ENCODE data around the gene UBE2O. TPM values are rescaled to one million over a fixed set of nuclear protein-coding genes. Genes with fewer than 3 reads are reported as not detected.

Gene UBE2O
- total RNA-seq, 1 donor from 2014 or later = 27.1 TPM

- intact Hi-C loops (cut with DNase I) = no loop called here
- DNase-seq (ENCODE audit: low spot score) = no peak
- ATAC-seq = no peak
These were observed 25.3 kb downstream of the UBE2O start for GRCh38 chr17:76427501-76428231.

- no peak for ATAC-seq
- intact Hi-C loops (cut with DNase I) = no loop called here
These were observed 26.1 kb downstream of the UBE2O start for GRCh38 chr17:76426853-76427252.

GRCh38 chr17:76422860-76423259, 30.1 kb downstream of the UBE2O start:
- ATAC-seq (no peak), DNase-seq (ENCODE audit: low spot score) (no peak)
- intact Hi-C loops (cut with DNase I) = no loop called here

More at GRCh38 chr17:76426853-76427252, 26.1 kb downstream of the UBE2O start:
- DNase-seq (ENCODE audit: low spot score) = no peak

GRCh38 chr17:76422406-76422805, 30.5 kb downstream of the UBE2O start:
- intact Hi-C loops (cut with DNase I) = no loop called here
- DNase-seq (ENCODE audit: low spot score) (no peak), ATAC-seq (no peak)

- intact Hi-C loops (cut with DNase I) = no loop called here
- ATAC-seq (peak; percentile 45), DNase-seq (ENCODE audit: low spot score) (no peak)
These were observed 31.9 kb downstream of the UBE2O start for GRCh38 chr17:76421044-76421407.

GRCh38 chr17:76420356-76421043, 32.5 kb downstream of the UBE2O start:
- intact Hi-C loops (cut with DNase I) = no loop called here
- DNase-seq (ENCODE audit: low spot score) = no peak
- ATAC-seq = no peak

GRCh38 chr17:76419576-76420260, 33.2 kb downstream of the UBE2O start:
- ATAC-seq (no peak), DNase-seq (ENCODE audit: low spot score) (no peak)
- intact Hi-C loops (cut with DNase I) = no loop called here

- DNase-seq (ENCODE audit: low spot score) (no peak), ATAC-seq (no peak)
- intact Hi-C loops (cut with DNase I) = no loop called here
These were observed 35.3 kb downstream of the UBE2O start for GRCh38 chr17:76417499-76418143.

GRCh38 chr17:76416899-76417298, 36.1 kb downstream of the UBE2O start:
- no peak for DNase-seq (ENCODE audit: low spot score)
- intact Hi-C loops (cut with DNase I) = no loop called here
- ATAC-seq = no peak

- ATAC-seq (no peak), DNase-seq (ENCODE audit: low spot score) (no peak)
- intact Hi-C loops (cut with DNase I) = no loop called here
These were observed 36.5 kb downstream of the UBE2O start for GRCh38 chr17:76416457-76416856.

GRCh38 chr17:76415786-76416185, 37.2 kb downstream of the UBE2O start:
- ATAC-seq = no peak

GRCh38 chr17:76414334-76415295, 38.3 kb downstream of the UBE2O start:
- intact Hi-C loops (cut with DNase I) = no loop called here
- ATAC-seq (peak; percentile 79), DNase-seq (ENCODE audit: low spot score) (peak; percentile 80)

More at GRCh38 chr17:76415786-76416185, 37.2 kb downstream of the UBE2O start:
- intact Hi-C loops (cut with DNase I) = no loop called here
- DNase-seq (ENCODE audit: low spot score) = no peak

- intact Hi-C loops (cut with DNase I) = no loop called here
- ATAC-seq (no peak), DNase-seq (ENCODE audit: low spot score) (no peak)
These were observed 41.7 kb downstream of the UBE2O start for GRCh38 chr17:76411247-76411646.

- DNase-seq (ENCODE audit: low spot score) (no peak), ATAC-seq (no peak)
- intact Hi-C loops (cut with DNase I) = no loop called here
These were observed 42.5 kb downstream of the UBE2O start for GRCh38 chr17:76410328-76410965.

- intact Hi-C loops (cut with DNase I) = no loop called here
- no peak for DNase-seq (ENCODE audit: low spot score)
- ATAC-seq = no peak
These were observed 44.7 kb downstream of the UBE2O start for GRCh38 chr17:76408037-76408849.

- no peak for ATAC-seq
- DNase-seq (ENCODE audit: low spot score) = no peak
- intact Hi-C loops (cut with DNase I) = no loop called here
These were observed 45.4 kb downstream of the UBE2O start for GRCh38 chr17:76407509-76407908.

- no peak for DNase-seq (ENCODE audit: low spot score)
These were observed 46.8 kb downstream of the UBE2O start for GRCh38 chr17:76405967-76406647.

More at GRCh38 chr17:76405967-76406647, 46.8 kb downstream of the UBE2O start:
- intact Hi-C loops (cut with DNase I) = no loop called here
- ATAC-seq = peak; percentile 26
